Measurements from ENCODE around the gene CACNB2.

DNA sequence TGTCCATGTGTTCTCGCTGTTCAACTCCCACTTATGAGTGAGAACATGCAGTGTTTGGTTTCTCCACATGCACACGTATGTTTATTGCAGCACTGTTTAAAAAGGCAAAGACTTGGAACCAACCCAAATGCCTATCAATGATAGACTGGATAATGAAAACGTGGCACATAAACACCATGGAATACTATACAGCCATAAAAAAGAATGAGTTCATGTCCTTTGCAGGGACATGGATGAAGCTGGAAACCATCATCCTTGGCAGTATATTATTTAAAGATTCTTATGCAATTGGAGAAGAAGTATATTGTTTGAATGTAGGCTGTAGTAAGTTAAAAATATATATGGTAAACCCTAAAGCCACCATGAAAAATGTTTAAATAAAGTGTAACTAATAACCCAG, 7.2 kb upstream of the CACNB2 start:
- TF ChIP-seq POLR2AphosphoS5 (IDR thresholded peaks at IDR 0.05) (no peak), POLR2A (IDR thresholded peaks at IDR 0.05) (no peak)
- TF ChIP-seq, protein P1, sequence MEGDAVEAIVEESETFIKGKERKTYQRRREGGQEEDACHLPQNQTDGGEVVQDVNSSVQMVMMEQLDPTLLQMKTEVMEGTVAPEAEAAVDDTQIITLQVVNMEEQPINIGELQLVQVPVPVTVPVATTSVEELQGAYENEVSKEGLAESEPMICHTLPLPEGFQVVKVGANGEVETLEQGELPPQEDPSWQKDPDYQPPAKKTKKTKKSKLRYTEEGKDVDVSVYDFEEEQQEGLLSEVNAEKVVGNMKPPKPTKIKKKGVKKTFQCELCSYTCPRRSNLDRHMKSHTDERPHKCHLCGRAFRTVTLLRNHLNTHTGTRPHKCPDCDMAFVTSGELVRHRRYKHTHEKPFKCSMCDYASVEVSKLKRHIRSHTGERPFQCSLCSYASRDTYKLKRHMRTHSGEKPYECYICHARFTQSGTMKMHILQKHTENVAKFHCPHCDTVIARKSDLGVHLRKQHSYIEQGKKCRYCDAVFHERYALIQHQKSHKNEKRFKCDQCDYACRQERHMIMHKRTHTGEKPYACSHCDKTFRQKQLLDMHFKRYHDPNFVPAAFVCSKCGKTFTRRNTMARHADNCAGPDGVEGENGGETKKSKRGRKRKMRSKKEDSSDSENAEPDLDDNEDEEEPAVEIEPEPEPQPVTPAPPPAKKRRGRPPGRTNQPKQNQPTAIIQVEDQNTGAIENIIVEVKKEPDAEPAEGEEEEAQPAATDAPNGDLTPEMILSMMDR (IDR thresholded peaks at IDR 0.05) = no peak

Data from prostate gland (tissue), 2 donors.